Measurements from ENCODE around the gene CDK5RAP2.

GRCh38 chr9:120616966-120617935 is 37.3 kb upstream of the CDK5RAP2 start:
- TF ChIP-seq CTCF (IDR thresholded peaks at IDR 0.05) = no peak
- TF ChIP-seq POLR2A (IDR thresholded peaks at IDR 0.05) = no peak
- no peak for TF ChIP-seq EP300 (IDR thresholded peaks at IDR 0.05)

All from sigmoid colon (tissue), 4 donors.